Gastrocnemius medialis (tissue), 4 donors: ENCODE results near the gene LMO2. TPM values are rescaled to one million over a fixed set of nuclear protein-coding genes. Genes with fewer than 3 reads are reported as not detected.
A peak's percentile ranks its signal among the peaks of the same experiment; 100 is the strongest.

ENCODE experiments used
- ATAC-seq, 2 donors: fragments of 150-250 bp; one replicate each; pipeline ENCODE4 v1.9.1; 2016
- DNase-seq, 2 donors: peaks; one replicate each; pipeline ENCODE4 v3.0.0-alpha.2; 2019
- H3K27ac ChIP-seq, 4 donors: fragments of 200-600 bp; sonication (generic); 1 replicate in 1 of 4; 2 replicates in 3 of 4; pipeline ENCODE4 v1.5.1; 2016 to 2018; ENCODE audit warnings: mild to moderate bottlenecking in 2 of 4, moderate library complexity in 1 of 4
- H3K27me3 ChIP-seq, 3 donors: fragments of 200-600 bp; sonication (generic) in 2 of 3; 1 replicate in 1 of 3; 2 replicates in 2 of 3; pipeline versions ENCODE4 v1.5.1 to v1.6.0; 2016 to 2019; ENCODE audit warnings: mild to moderate bottlenecking in 1 of 3, moderate library complexity in 1 of 3
- H3K36me3 ChIP-seq, 2 donors: fragments of 200-600 bp; sonication (generic) in 1 of 2; one replicate each; pipeline ENCODE4 v1.5.1; 2017 to 2018
- H3K4me1 ChIP-seq, 2 donors: fragments of 200-600 bp; sonication (generic) in 1 of 2; one replicate each; pipeline ENCODE4 v1.5.1; 2016 to 2017; ENCODE audit warnings: mild to moderate bottlenecking in 2 of 2
- H3K4me3 ChIP-seq, 4 donors: fragments of 200-600 bp; sonication (generic) in 3 of 4; 1 replicate in 1 of 4; 2 replicates in 3 of 4; pipeline ENCODE4 v1.5.1; 2016 to 2019; ENCODE audit warnings: mild to moderate bottlenecking in 2 of 4
- H3K9me3 ChIP-seq, 3 donors: fragments of 200-600 bp; sonication (generic) in 2 of 3; 1 replicate in 1 of 3; 2 replicates in 2 of 3; pipeline ENCODE4 v1.5.1; 2016 to 2019
- POLR2A ChIP-seq, 2 donors: fragments of 450-650 bp; IDR thresholded peaks; one replicate each; pipeline ENCODE4 v1.6.1; 2017; ENCODE audit warnings: antibody characterized with exemption in 2 of 2, mild to moderate bottlenecking in 2 of 2, moderate library complexity in 2 of 2
- in situ Hi-C, 4 donors: fragments of 200-750 bp; cut with MboI; loops; one replicate each; pipeline versions ENCODE4 v1.15.0 to v1.8.0; 2017; ENCODE audit warnings: low sequenced_read_pairs in 4 of 4
- intact Hi-C: fragments of 100-400 bp; cut with DNase I; formaldehyde crosslinking; loops from one replicate; pipeline ENCODE4 v1.15.1; 2023; ENCODE audit warnings: low total_unique reads
- total RNA-seq, 4 donors: library from RNA; depleted of rRNA; stranded (reverse); fragments of >200 nt; gene quantifications; one replicate each; pipeline versions ENCODE4 v1.1.0 to v1.2.3, GENCODE V29; 2016
- TF ChIP-seq, protein P1 (sequence below), 5 experiments: fragments of 450-650 bp in 3 of 5; fragments of 200-600 bp in 2 of 5; sonication (generic) in 2 of 5; IDR thresholded peaks in 4 of 5; conservative IDR thresholded peaks in 1 of 5; 1 replicate in 4 of 5; 2 replicates in 1 of 5; pipeline ENCODE4 v1.5.1; 2016 to 2019; ENCODE audit warnings: antibody characterized with exemption in 5 of 5, mild to moderate bottlenecking in 3 of 5, moderate library complexity in 3 of 5

LMO2 gene
- total RNA-seq, 4 donors from 2014 or later: 5.3 to 41.9 (median 19.2) TPM

DNA sequence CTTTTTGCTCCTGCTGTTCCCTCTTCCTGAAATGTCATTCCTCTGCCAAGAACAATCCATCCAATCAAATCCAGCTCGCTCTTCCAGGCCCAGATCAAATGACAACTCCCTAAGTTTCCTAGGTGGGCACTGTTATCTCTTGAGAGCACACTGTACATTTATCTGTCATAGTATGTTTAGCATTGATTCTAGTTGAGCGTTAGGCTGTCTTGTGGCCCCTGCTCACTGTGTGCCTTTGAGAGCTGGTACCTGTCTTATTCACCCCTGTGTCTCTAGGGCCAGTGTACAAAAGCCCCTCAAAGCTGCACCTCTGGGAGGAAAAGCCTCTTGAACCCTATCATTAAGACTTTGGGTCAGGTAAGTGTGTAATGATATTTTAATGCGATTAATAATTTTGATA, 7.1 kb upstream of the LMO2 start:
- H3K27ac ChIP-seq: peak overlapping the region; percentile 40 to 75 (median 56)
- no peaks in the 10 kb centered on the region for H3K27me3 ChIP-seq
- ATAC-seq: no peak
- H3K4me1 ChIP-seq: peaks cover 11 to 19% of the 10 kb centered on the region in 2 donors
- TF ChIP-seq POLR2A (IDR thresholded peaks at IDR 0.05): no peak
- TF ChIP-seq, protein P1, sequence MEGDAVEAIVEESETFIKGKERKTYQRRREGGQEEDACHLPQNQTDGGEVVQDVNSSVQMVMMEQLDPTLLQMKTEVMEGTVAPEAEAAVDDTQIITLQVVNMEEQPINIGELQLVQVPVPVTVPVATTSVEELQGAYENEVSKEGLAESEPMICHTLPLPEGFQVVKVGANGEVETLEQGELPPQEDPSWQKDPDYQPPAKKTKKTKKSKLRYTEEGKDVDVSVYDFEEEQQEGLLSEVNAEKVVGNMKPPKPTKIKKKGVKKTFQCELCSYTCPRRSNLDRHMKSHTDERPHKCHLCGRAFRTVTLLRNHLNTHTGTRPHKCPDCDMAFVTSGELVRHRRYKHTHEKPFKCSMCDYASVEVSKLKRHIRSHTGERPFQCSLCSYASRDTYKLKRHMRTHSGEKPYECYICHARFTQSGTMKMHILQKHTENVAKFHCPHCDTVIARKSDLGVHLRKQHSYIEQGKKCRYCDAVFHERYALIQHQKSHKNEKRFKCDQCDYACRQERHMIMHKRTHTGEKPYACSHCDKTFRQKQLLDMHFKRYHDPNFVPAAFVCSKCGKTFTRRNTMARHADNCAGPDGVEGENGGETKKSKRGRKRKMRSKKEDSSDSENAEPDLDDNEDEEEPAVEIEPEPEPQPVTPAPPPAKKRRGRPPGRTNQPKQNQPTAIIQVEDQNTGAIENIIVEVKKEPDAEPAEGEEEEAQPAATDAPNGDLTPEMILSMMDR (IDR thresholded peaks at IDR 0.05 in 4 of 5, conservative IDR thresholded peaks at IDR 0.05 in 1 of 5): no peak
- no peaks in the 10 kb centered on the region for H3K36me3 ChIP-seq
- intact Hi-C loops (loop anchor here (1.0 kb wide), 1 partner anchor 13 kb away; no protein-coding TSS in a partner anchor), in situ Hi-C loops (no loop called here)
- DNase-seq: no peak
- H3K9me3 ChIP-seq: no peaks in the 10 kb centered on the region
- H3K4me3 ChIP-seq: no peak overlapping the region

DNA sequence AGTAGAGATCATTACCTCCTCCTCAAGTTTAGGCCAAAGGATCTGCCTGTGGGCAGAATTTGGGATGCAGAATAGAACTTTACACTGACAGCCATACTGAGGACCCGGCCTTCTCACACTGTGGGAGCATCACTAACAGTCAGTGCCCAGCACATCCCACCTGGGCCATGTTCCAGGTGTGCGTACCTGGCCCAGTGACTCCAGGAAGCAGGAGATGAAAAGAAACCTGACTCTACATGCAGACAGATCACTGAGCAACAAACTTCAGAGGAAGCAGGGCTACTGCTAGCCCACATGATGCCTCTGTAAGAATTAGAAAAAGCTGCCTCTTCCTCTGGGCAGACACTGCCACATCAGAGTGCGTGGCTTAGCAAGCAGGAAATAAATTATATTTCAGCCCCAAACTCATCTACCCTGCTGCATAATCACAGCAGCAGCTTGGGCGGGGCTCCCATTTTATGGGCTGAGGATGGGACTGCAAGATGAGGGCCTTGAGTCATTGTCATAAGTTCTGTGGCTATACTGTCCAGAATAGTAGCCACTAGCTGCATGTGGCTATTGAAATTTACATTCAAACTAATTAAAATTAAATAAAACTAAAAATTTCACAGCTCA, 6.0 kb upstream of the LMO2 start:
- no peak for ATAC-seq
- no peaks in the 10 kb centered on the region for H3K27me3 ChIP-seq
- no peak for TF ChIP-seq POLR2A (IDR thresholded peaks at IDR 0.05)
- TF ChIP-seq, protein P1 (IDR thresholded peaks at IDR 0.05 in 4 of 5, conservative IDR thresholded peaks at IDR 0.05 in 1 of 5): no peak
- no peak overlapping the region for H3K4me3 ChIP-seq
- no peaks in the 10 kb centered on the region for H3K9me3 ChIP-seq
- peaks cover 11 to 27% of the 10 kb centered on the region in 2 donors for H3K4me1 ChIP-seq
- no peak overlapping the region for H3K27ac ChIP-seq
- in situ Hi-C loops (no loop called here), intact Hi-C loops (no loop called here)
- no peak for DNase-seq
- H3K36me3 ChIP-seq: no peaks in the 10 kb centered on the region

GRCh38 chr11:33896911-33897310, 5.0 kb upstream of the LMO2 start:
- no peaks in the 10 kb centered on the region for H3K9me3 ChIP-seq
- TF ChIP-seq POLR2A (IDR thresholded peaks at IDR 0.05): no peak
- TF ChIP-seq, protein P1 (IDR thresholded peaks at IDR 0.05 in 4 of 5, conservative IDR thresholded peaks at IDR 0.05 in 1 of 5): no peak
- in situ Hi-C loops: no loop called here
- DNase-seq (no peak), ATAC-seq (no peak)
- peak overlapping the region in 1 of 4 donors; percentile 74 for H3K27ac ChIP-seq
- H3K27me3 ChIP-seq: no peaks in the 10 kb centered on the region
- H3K4me3 ChIP-seq: no peak overlapping the region
- intact Hi-C loops: no loop called here
- H3K4me1 ChIP-seq: peaks cover 11 to 31% of the 10 kb centered on the region in 2 donors
- H3K36me3 ChIP-seq: no peaks in the 10 kb centered on the region

- Histone ChIP-seq H3K36me3 (no peaks in the 10 kb centered on the region), H3K27me3 (no peaks in the 10 kb centered on the region), H3K9me3 (no peaks in the 10 kb centered on the region), H3K4me1 (peaks cover 18 to 34% of the 10 kb centered on the region in 2 donors), H3K27ac (peak overlapping the region in 3 of 4 donors; percentile 30 to 74 (median 45)), H3K4me3 (no peak overlapping the region)
- no peak for TF ChIP-seq POLR2A (IDR thresholded peaks at IDR 0.05)
- TF ChIP-seq, protein P1 (IDR thresholded peaks at IDR 0.05 in 4 of 5, conservative IDR thresholded peaks at IDR 0.05 in 1 of 5): no peak
- in situ Hi-C loops (no loop called here), intact Hi-C loops (no loop called here)
- peak in 1 of 2 donors; percentile 57 for DNase-seq
- peak; percentile 42 to 58 for ATAC-seq
These were observed 3.9 kb upstream of the LMO2 start for GRCh38 chr11:33895752-33896137.

DNA sequence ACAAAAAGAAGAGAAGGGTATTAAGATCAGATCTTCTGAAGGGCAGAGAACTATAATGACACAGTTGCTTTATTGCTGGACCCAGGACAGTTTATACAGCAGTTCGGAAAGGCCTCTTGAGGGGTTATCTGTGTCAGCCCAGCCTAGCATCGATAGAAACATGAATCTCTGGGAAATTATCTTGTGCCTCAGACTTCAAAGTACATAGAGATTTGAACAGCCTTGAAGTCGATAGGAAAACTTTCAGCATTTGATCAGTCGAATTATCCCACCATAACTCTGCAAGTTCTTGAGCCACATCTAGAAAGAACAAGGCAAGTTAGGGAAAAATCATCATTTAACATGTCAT, 2.5 kb upstream of the LMO2 start:
- intact Hi-C loops: no loop called here

More for the DNA sequence above, 2.5 kb upstream of the LMO2 start:
- DNase-seq (no peak), ATAC-seq (no peak)
- peaks cover 13 to 28% of the 10 kb centered on the region in 2 donors for H3K4me1 ChIP-seq
- no peak overlapping the region for H3K4me3 ChIP-seq
- no peak for TF ChIP-seq POLR2A (IDR thresholded peaks at IDR 0.05)
- TF ChIP-seq, protein P1 (IDR thresholded peaks at IDR 0.05 in 4 of 5, conservative IDR thresholded peaks at IDR 0.05 in 1 of 5): no peak
- H3K27me3 ChIP-seq: no peaks in the 10 kb centered on the region
- no peaks in the 10 kb centered on the region for H3K9me3 ChIP-seq
- H3K27ac ChIP-seq: peak overlapping the region in 2 of 4 donors; percentile 69 to 74
- in situ Hi-C loops: no loop called here
- no peaks in the 10 kb centered on the region for H3K36me3 ChIP-seq
